ENCODE results near the gene IFNL1.

DNA sequence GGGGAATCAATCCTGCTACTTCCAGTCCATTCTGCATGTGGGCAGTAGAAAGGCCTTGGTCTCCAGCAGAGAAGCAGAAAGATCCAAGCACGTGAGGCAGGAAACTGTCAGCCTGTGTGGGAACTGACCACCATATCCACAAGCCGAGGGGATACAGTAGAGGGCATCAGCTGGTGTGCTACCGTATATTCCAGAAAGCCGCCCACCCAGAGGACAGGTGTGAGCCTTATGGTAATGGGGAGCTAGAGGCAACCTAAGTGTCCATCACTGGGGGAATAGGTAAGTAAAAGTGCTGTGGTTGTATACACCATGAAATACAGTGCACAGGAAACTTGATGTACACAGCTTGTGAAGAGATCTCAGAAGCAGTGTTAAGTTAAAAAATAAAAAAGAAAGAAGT lies 2.8 kb upstream of the IFNL1 start:
- TF ChIP-seq EZH2 (IDR thresholded peaks at IDR 0.05) (no peak), EZH2phosphoT487 (IDR thresholded peaks at IDR 0.05) (no peak)
- TF ChIP-seq, protein P1, sequence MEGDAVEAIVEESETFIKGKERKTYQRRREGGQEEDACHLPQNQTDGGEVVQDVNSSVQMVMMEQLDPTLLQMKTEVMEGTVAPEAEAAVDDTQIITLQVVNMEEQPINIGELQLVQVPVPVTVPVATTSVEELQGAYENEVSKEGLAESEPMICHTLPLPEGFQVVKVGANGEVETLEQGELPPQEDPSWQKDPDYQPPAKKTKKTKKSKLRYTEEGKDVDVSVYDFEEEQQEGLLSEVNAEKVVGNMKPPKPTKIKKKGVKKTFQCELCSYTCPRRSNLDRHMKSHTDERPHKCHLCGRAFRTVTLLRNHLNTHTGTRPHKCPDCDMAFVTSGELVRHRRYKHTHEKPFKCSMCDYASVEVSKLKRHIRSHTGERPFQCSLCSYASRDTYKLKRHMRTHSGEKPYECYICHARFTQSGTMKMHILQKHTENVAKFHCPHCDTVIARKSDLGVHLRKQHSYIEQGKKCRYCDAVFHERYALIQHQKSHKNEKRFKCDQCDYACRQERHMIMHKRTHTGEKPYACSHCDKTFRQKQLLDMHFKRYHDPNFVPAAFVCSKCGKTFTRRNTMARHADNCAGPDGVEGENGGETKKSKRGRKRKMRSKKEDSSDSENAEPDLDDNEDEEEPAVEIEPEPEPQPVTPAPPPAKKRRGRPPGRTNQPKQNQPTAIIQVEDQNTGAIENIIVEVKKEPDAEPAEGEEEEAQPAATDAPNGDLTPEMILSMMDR (IDR thresholded peaks at IDR 0.05), result no peak

Data from neural progenitor cell (in vitro differentiated cells).